ENCODE results near the gene TSPAN5.

TSPAN5 gene

GRCh38 chr4:98585596-98585995 is 72.8 kb downstream of the TSPAN5 start:
- DNase-seq (ENCODE audit: low read depth): no peak

- no peak for DNase-seq (ENCODE audit: low read depth)
Measured at GRCh38 chr4:98584265-98584664, 74.1 kb downstream of the TSPAN5 start.

- no peak for DNase-seq (ENCODE audit: low read depth)
Measured at GRCh38 chr4:98583265-98583664, 75.1 kb downstream of the TSPAN5 start.

GRCh38 chr4:98581126-98581525 is 77.3 kb downstream of the TSPAN5 start:
- DNase-seq (ENCODE audit: low read depth): no peak

- no peak for DNase-seq (ENCODE audit: low read depth)
Measured at GRCh38 chr4:98577956-98578355, 80.5 kb downstream of the TSPAN5 start.

- no peak for DNase-seq (ENCODE audit: low read depth)
Measured at GRCh38 chr4:98574816-98575215, 83.6 kb downstream of the TSPAN5 start.

- DNase-seq (ENCODE audit: low read depth): no peak
Measured at GRCh38 chr4:98573791-98574190, 84.6 kb downstream of the TSPAN5 start.

GRCh38 chr4:98572697-98573096 is 85.7 kb downstream of the TSPAN5 start:
- DNase-seq (ENCODE audit: low read depth): no peak

- DNase-seq (ENCODE audit: low read depth): no peak
Measured at GRCh38 chr4:98571161-98571786, 87.1 kb downstream of the TSPAN5 start.

- no peak for DNase-seq (ENCODE audit: low read depth)
Measured at GRCh38 chr4:98570151-98570797, 88.1 kb downstream of the TSPAN5 start.

GRCh38 chr4:98568941-98569663 is 89.3 kb downstream of the TSPAN5 start:
- DNase-seq (ENCODE audit: low read depth): no peak

- no peak for DNase-seq (ENCODE audit: low read depth)
Measured at GRCh38 chr4:98567611-98568010, 90.8 kb downstream of the TSPAN5 start.

GRCh38 chr4:98566361-98567008 is 91.9 kb downstream of the TSPAN5 start:
- DNase-seq (ENCODE audit: low read depth): no peak

GRCh38 chr4:98565681-98566301 is 92.6 kb downstream of the TSPAN5 start:
- DNase-seq (ENCODE audit: low read depth): no peak

GRCh38 chr4:98564852-98565251 is 93.6 kb downstream of the TSPAN5 start:
- DNase-seq (ENCODE audit: low read depth): no peak

GRCh38 chr4:98560321-98560720 is 98.1 kb downstream of the TSPAN5 start:
- DNase-seq (ENCODE audit: low read depth): no peak

GRCh38 chr4:98558471-98559169 is 99.8 kb downstream of the TSPAN5 start:
- no peak for DNase-seq (ENCODE audit: low read depth)

- no peak for DNase-seq (ENCODE audit: low read depth)
Measured at GRCh38 chr4:98557194-98557892, 101.1 kb downstream of the TSPAN5 start.

- no peak for DNase-seq (ENCODE audit: low read depth)
Measured at GRCh38 chr4:98556451-98556850, 102.0 kb downstream of the TSPAN5 start.

- DNase-seq (ENCODE audit: low read depth): no peak
Measured at GRCh38 chr4:98555798-98556445, 102.5 kb downstream of the TSPAN5 start.
